ENCODE results near the gene KHDC1.

The KHDC1 gene

GRCh38 chr6:73286752-73287151 lies 23.8 kb upstream of the KHDC1 start:
- Histone ChIP-seq H3K4me1 (ENCODE audit: control insufficient read depth, insufficient read depth, low read length) (no peaks in the 10 kb centered on the region), H3K4me3 (ENCODE audit: low read depth, low read length) (no peak overlapping the region), H3K27ac (ENCODE audit: extremely low read depth, low read depth, low read length) (no peak overlapping the region), H3K36me3 (ENCODE audit: control insufficient read depth in 2 of 2, insufficient read depth in 1 of 2, low read length in 2 of 2) (peaks cover 12 to 14% of the 10 kb centered on the region in 2 experiments; a peak in 2 of 3 replicates), H3K9me3 (ENCODE audit: control insufficient read depth, insufficient read depth, low read depth, low read length) (no peaks in the 10 kb centered on the region)
- ChIA-PET CTCF (interaction anchor here (0.6 to 5.0 kb wide), 3 partner anchors 18 to 102 kb away, joined by 3 to 44 read pairs (median 16); no protein-coding TSS in a partner anchor), POLR2A (no interaction called here)
- TF ChIP-seq KLF9 (tag by site-specific recombination; IDR thresholded peaks at IDR 0.05; ENCODE audit: low read depth) (no peak), ZNF558 (tag by site-specific recombination; IDR thresholded peaks at IDR 0.05) (no peak), ZFP69B (tag by site-specific recombination; IDR thresholded peaks at IDR 0.05) (no peak), REPIN1 (tag by site-specific recombination; IDR thresholded peaks at IDR 0.05; ENCODE audit: low read depth) (no peak), ZNF830 (tag by site-specific recombination; IDR thresholded peaks at IDR 0.05; ENCODE audit: low read depth) (no peak), ZNF398 (tag by site-specific recombination; IDR thresholded peaks at IDR 0.05) (no peak), ZNF221 (tag by site-specific recombination; IDR thresholded peaks at IDR 0.05; ENCODE audit: borderline replicate concordance) (no peak), ZNF433 (tag by site-specific recombination; IDR thresholded peaks at IDR 0.05; ENCODE audit: low read depth) (no peak), ZNF341 (tag by site-specific recombination; IDR thresholded peaks at IDR 0.05; ENCODE audit: low read depth) (no peak), RBAK (tag by site-specific recombination; IDR thresholded peaks at IDR 0.05) (no peak), GFI1B (tag by site-specific recombination; IDR thresholded peaks at IDR 0.05) (no peak), ZNF449 (tag by site-specific recombination; IDR thresholded peaks at IDR 0.05) (no peak), ZNF747 (tag by site-specific recombination; IDR thresholded peaks at IDR 0.05) (no peak), YY1 (tag by site-specific recombination; IDR thresholded peaks at IDR 0.05) (no peak)
- TF ChIP-seq, protein P1, sequence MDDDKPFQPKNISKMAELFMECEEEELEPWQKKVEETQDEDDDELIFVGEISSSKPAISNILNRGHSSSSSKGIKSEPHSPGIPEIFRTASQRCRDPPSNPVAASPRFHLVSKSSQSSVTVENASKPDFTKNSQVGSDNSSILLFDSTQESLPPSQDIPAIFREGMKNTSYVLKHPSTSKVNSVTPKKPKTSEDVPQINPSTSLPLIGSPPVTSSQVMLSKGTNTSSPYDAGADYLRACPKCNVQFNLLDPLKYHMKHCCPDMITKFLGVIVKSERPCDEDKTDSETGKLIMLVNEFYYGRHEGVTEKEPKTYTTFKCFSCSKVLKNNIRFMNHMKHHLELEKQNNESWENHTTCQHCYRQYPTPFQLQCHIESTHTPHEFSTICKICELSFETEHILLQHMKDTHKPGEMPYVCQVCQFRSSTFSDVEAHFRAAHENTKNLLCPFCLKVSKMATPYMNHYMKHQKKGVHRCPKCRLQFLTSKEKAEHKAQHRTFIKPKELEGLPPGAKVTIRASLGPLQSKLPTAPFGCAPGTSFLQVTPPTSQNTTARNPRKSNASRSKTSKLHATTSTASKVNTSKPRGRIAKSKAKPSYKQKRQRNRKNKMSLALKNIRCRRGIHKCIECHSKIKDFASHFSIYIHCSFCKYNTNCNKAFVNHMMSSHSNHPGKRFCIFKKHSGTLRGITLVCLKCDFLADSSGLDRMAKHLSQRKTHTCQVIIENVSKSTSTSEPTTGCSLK (tag by site-specific recombination; IDR thresholded peaks at IDR 0.05) = no peak
- TF ChIP-seq, protein P2, sequence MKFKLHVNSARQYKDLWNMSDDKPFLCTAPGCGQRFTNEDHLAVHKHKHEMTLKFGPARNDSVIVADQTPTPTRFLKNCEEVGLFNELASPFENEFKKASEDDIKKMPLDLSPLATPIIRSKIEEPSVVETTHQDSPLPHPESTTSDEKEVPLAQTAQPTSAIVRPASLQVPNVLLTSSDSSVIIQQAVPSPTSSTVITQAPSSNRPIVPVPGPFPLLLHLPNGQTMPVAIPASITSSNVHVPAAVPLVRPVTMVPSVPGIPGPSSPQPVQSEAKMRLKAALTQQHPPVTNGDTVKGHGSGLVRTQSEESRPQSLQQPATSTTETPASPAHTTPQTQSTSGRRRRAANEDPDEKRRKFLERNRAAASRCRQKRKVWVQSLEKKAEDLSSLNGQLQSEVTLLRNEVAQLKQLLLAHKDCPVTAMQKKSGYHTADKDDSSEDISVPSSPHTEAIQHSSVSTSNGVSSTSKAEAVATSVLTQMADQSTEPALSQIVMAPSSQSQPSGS (tag by site-specific recombination; IDR thresholded peaks at IDR 0.05; ENCODE audit: low read depth) = no peak

DNA sequence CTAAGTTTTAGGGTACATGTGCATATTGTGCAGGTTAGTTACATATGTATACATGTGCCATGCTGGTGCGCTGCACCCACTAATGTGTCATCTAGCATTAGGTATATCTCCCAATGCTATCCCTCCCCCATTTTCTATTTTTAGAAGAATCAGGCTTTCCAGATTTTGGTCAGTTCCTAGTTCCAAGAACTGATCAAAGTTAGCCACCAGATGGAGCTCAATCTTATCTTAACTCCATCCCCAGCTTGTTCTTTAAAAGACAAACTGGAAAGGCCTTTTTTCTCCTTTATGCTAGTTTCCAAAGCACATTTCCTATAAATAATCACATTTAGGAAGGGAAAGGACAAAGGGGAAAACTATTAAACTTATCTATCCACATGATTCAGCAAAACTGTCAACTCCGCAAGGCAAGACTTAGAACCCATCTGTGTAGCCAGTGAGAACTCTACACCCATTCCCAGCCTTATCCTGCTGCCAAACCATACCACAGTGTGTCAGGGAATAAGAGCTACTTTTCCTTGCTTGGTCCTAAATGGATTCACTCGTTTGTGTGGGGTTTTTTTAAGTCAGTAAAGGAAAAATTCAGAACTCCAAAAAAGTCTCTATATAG lies 22.8 kb upstream of the KHDC1 start:
- Histone ChIP-seq H3K9me3 (ENCODE audit: control insufficient read depth, insufficient read depth, low read depth, low read length) (no peaks in the 10 kb centered on the region), H3K36me3 (ENCODE audit: control insufficient read depth in 2 of 2, insufficient read depth in 1 of 2, low read length in 2 of 2) (peaks cover 8 to 10% of the 10 kb centered on the region in 2 experiments; a peak in 2 of 3 replicates), H3K4me3 (ENCODE audit: low read depth, low read length) (no peak overlapping the region), H3K27ac (ENCODE audit: extremely low read depth, low read depth, low read length) (no peak overlapping the region), H3K4me1 (ENCODE audit: control insufficient read depth, insufficient read depth, low read length) (no peaks in the 10 kb centered on the region)
- ChIA-PET CTCF (interaction anchor here (0.5 to 5.0 kb wide), 25 partner anchors 9 to 1143 kb away, joined by 3 to 44 read pairs (median 4); no protein-coding TSS in a partner anchor), POLR2A (interaction anchor here (0.6 kb wide), 1 partner anchor 8 kb away, joined by 3 read pairs; no protein-coding TSS in a partner anchor)
- peak; percentile 58 for TF ChIP-seq ZNF654 (tag by site-specific recombination; IDR thresholded peaks at IDR 0.05; ENCODE audit: low read depth)
- TF ChIP-seq ZNF292 (tag by site-specific recombination; IDR thresholded peaks at IDR 0.05; ENCODE audit: borderline replicate concordance, low read depth) = no peak
- no peak for TF ChIP-seq TRIM28 (IDR thresholded peaks at IDR 0.05; ENCODE audit: borderline replicate concordance, low read length)
- TF ChIP-seq, protein P3, sequence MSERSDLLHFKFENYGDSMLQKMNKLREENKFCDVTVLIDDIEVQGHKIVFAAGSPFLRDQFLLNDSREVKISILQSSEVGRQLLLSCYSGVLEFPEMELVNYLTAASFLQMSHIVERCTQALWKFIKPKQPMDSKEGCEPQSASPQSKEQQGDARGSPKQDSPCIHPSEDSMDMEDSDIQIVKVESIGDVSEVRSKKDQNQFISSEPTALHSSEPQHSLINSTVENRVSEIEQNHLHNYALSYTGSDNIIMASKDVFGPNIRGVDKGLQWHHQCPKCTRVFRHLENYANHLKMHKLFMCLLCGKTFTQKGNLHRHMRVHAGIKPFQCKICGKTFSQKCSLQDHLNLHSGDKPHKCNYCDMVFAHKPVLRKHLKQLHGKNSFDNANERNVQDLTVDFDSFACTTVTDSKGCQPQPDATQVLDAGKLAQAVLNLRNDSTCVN (tag by site-specific recombination; optimal IDR thresholded peaks at IDR 0.05) = no peak
- TF ChIP-seq WT1 (tag by site-specific recombination; IDR thresholded peaks at IDR 0.05) = no peak
- TF ChIP-seq HOXC10 (CRISPR knock-in tag; IDR thresholded peaks at IDR 0.05) = no peak

All from HEK293 (cell line).